ENCODE measurements around the gene PCCA.
"Not testable (repeated sequence)": the region's sequence is repeated elsewhere in the genome, so short reads cannot be mapped to it uniquely, and the experiment has no call there.

PCCA gene

GRCh38 chr13:100097821-100098220 is 8.9 kb downstream of the PCCA start:
- no peak for DNase-seq

- no peak for DNase-seq
These were observed 9.7 kb downstream of the PCCA start for GRCh38 chr13:100098445-100099116.

DNA sequence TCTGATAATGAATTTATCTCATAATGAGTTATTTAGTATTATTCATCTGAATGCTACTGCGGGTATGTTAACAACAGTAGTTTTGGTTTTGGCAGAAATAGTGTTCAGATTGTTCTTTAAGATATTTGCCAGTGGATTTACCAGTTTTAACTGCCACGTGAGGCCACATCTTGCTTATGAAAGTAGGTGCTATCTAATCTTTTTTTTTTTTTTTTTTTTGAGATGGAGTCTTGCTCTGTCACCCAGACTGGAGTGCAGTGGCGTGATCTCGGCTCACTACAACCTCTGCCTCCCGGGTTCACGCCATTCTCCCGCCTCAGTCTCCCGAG is 10.2 kb downstream of the PCCA start:
- not testable (repeated sequence) for DNase-seq

GRCh38 chr13:100100115-100100879 is 11.4 kb downstream of the PCCA start:
- peak; percentile 7 for DNase-seq

- no peak for DNase-seq
These were observed 13.1 kb downstream of the PCCA start for GRCh38 chr13:100102042-100102441.

DNA sequence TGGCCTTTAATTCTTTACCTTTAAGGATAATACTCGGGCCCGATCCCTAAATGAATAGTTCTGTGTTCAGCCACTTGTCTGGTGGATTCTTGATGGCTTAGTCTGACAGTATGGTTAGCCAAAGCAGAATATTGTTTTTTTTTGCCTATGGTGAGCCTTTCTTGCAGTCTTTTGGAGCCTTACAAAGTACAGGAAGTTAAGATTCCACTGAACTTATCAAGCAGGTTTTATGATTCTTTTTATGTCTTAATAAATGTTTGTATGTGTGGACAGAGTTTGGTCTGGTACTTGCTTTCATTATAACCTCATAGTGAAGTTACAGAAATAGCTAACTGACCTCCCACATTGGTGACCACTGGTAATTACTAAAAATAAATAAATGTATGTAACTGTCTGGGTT is 17.1 kb downstream of the PCCA start:
- no peak for DNase-seq

DNA sequence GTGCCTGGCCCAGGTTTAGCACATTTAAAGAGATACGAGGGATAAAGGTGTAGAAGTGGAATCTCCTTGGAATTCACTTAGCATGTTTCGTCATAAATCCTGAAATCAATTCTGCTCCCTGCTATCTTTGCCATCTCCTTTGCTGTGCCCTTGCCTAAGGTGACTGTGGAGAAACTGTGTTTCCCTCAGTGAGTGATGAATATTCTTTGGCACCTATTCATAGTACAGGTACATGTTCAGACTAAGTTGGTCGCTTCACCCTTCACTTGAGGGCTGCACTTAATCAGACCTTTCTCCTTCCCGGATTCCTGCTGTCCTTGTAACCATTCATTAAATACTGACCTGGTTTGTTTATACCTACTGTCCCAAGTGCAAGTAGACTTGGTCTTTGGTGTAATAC is 17.8 kb downstream of the PCCA start:
- DNase-seq, result no peak

- no peak for DNase-seq
These were observed 20.1 kb downstream of the PCCA start for GRCh38 chr13:100108913-100109507.

- no peak for DNase-seq
These were observed 21.4 kb downstream of the PCCA start for GRCh38 chr13:100110269-100110668.

DNA sequence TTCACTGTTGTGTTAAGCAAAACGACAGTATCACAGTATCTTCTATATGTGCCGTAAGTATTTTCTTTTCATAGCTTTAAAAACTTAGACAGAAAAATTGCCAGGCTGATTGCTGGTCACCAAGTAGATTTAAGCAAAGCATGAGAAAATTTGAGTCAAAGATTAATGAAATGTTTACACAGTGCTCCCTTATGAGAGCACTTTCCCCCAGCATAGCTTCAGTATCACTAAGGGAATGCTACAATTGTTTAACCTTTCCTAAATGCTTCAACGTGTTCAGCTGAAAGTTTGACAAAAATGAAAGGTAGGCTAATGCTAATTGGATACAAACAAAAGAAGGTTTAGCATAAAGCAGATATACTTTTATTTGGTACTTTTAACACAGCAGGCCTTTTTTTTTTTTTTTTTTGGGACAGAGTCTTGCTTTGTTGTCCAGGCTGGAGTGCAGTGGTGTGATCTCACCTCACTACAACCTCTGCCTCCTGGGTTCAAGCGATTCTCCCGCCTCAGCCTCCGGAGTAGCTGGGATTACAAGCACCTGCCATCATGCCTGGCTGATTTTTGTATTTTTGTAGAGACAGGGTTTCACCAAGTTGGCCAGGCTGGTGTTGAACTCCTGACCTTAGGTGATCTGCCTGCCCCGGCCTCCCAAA is 23.4 kb downstream of the PCCA start:
- DNase-seq, result no peak

DNA sequence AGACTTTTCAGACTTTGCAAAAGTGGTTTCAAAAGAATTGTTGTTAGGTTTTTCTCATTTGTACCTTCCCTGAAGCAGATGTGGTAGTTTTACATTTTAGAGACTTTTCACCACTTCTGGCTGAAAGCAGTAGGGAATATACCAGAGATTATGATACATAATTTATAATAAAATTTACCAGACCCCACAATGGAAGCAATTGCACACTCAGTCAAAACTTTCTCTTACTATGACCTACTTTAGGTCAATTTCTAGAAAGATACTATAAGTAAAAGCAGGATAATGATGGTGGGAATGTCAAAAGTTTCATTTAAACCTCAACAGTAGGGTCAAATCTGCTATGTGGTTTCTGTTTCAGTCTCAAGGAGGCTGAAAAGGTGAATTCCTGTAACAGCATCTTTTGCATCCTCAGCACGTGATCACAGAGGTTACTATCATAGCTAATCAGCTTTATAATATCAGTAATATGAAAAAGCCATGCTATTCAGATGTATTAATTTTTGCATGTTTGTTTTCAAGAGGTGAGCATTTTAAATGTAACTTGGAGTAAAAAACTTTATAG is 26.9 kb downstream of the PCCA start:
- DNase-seq, result no peak

DNA sequence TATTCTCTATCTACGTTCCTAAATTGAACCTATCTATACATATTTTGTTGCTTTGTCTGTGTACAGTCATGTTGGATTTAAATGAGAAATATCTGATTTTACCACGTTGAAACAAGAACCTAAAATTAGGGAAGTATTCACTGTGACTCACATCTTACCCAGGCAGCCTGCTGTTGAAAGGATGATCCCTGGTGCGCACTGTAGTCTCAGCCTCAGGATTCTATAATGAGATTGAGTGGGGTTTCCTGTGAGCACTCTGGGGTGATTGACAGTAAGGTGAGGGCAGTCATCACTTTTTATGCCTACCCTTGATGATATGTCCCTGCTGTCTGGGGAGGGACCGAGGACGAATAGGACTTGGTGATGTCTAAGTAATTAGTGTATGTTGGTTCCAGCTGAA is 35.4 kb downstream of the PCCA start:
- DNase-seq, result no peak

GRCh38 chr13:100125946-100126345 is 37.1 kb downstream of the PCCA start:
- DNase-seq, result no peak

- DNase-seq, result no peak
These were observed 39.5 kb downstream of the PCCA start for GRCh38 chr13:100128373-100128772.

GRCh38 chr13:100128838-100129237 is 39.9 kb downstream of the PCCA start:
- DNase-seq, result no peak

GRCh38 chr13:100129605-100130004 is 40.7 kb downstream of the PCCA start:
- DNase-seq, result no peak

DNA sequence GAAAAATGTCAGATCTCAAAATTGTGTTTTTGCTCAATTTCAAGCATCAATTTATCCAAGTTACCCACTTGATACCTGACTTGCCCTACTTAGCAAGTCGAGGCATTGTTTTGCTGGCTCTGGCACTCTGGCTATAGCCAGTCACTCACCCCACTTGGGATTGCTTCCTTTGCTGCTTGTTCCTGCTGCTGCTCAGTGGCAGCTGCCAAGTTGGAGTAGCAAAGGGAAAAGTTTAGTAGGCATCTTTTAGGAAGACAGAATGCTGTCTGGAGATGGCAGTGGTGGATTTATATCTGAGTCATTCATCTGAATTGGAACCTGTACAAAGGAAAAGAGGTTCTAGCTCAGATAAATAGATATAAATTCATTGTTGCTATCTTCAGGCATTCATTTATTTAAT is 41.2 kb downstream of the PCCA start:
- DNase-seq, result no peak

- DNase-seq, result no peak
These were observed 42.1 kb downstream of the PCCA start for GRCh38 chr13:100130930-100131511.

- no peak for DNase-seq
These were observed 43.1 kb downstream of the PCCA start for GRCh38 chr13:100131863-100132574.

GRCh38 chr13:100138859-100139491 is 50.1 kb downstream of the PCCA start:
- no peak for DNase-seq

DNA sequence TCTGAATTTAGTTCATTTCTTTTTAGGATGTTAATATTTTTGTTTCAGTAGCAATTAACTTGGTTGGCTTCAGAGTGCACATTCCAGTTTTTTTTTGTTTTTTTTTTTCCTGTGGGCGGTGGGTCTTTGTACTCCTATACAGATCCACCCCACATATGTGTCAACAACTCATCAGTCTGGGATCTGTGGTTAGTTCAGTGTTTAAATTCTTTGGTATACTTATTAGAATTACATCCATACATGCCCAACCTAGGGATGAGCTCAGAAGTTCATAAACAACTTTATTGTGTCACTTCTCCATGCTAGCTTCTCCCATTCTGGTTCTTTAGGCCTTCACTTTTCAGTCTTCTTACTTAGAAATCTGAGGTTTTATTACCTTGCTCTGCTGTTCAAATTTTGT is 50.9 kb downstream of the PCCA start:
- no peak for DNase-seq

DNA sequence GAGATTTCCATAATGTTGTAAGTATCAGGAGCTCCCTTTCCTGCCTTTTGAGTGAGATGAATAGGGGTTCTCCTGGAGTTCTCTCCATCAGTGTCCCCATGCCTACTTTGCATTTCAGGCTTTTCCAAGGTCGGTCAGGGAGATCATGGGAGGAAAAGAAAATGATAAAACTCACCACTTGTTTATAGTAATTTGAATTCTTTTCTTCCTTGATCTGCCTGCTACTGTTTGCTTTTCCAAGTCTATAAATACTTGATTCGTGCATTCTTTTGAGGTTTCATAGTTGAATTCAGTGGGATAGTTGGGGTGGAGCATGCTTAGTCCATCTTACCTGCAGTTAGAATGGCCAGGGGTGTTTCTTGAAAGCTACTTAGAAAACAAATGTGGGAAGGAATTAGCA is 51.5 kb downstream of the PCCA start:
- DNase-seq, result no peak

Measured in NCI-H1105 treated with DMSO at 0.1 percent for 48 hours (cell line).